SK-N-SH (cell line): ENCODE measurements around the gene MYLK.

Source experiments
- EP300 ChIP-seq, 2 experiments: IDR thresholded peaks; 2 replicates each; pipeline versions ENCODE4 v1.4.0 to v1.6.1; 2012; ENCODE audit warnings: borderline replicate concordance in 1 of 2, low read depth in 1 of 2, low read length in 1 of 2
- FOXM1 ChIP-seq: IDR thresholded peaks from 2 replicates; pipeline ENCODE4 v1.4.0; 2012; ENCODE audit warnings: low read depth, mild to moderate bottlenecking
- NRF1 ChIP-seq: IDR thresholded peaks from 2 replicates; pipeline ENCODE4 v1.6.1; 2012; ENCODE audit warnings: low read depth, mild to moderate bottlenecking, low read length
- TF ChIP-seq, protein P1 (sequence below): fragments of 150-350 bp; IDR thresholded peaks from 2 replicates; pipeline ENCODE4 v1.6.1; 2016; ENCODE audit warnings: mild to moderate bottlenecking, low read depth, low read length
- TF ChIP-seq, protein P2 (sequence below): IDR thresholded peaks from 2 replicates; pipeline ENCODE4 v1.4.0; 2012; ENCODE audit warnings: low read depth, borderline replicate concordance

DNA sequence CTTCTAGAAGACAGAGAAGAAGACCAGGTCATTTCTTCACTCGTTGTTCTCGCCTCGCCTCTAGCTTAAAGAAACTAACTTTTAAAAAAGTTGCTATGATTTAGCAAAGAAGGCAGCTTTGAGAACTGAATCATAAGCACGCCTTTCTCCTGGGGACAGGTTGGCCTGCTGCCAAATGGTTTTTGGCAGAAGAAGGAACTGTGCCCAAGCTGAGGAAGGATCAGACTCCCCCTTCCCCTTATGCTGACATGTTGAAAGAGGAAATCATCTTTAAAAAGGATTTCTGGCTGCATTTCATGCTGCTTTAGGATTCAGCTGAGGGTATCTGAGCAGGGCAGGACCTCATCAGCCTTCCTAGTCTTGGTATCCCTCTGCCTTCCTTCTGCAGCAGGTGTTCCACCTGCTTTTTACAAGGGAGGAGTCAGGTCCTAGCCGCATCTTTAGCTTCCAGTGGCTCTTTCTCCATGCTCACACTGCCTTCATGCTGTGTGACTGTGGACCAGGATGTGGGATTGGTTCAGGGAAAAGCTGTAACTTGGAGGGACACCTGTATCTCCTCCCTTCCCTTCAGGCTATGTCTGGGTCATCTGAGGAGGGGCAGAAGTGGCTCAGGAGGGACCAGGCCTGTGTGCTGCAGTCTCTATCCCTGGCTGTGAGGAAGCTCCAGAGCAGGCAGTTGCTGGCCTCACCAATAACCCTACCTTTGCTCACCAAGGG lies 265.2 kb downstream of the MYLK start:
- no peak for TF ChIP-seq NRF1
- TF ChIP-seq, protein P1, sequence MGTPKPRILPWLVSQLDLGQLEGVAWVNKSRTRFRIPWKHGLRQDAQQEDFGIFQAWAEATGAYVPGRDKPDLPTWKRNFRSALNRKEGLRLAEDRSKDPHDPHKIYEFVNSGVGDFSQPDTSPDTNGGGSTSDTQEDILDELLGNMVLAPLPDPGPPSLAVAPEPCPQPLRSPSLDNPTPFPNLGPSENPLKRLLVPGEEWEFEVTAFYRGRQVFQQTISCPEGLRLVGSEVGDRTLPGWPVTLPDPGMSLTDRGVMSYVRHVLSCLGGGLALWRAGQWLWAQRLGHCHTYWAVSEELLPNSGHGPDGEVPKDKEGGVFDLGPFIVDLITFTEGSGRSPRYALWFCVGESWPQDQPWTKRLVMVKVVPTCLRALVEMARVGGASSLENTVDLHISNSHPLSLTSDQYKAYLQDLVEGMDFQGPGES = no peak
- TF ChIP-seq EP300 (IDR thresholded peaks at IDR 0.05; ENCODE audit: borderline replicate concordance in 1 of 2, low read depth in 1 of 2, low read length in 1 of 2) = no peak
- no peak for TF ChIP-seq FOXM1
- TF ChIP-seq, protein P2, sequence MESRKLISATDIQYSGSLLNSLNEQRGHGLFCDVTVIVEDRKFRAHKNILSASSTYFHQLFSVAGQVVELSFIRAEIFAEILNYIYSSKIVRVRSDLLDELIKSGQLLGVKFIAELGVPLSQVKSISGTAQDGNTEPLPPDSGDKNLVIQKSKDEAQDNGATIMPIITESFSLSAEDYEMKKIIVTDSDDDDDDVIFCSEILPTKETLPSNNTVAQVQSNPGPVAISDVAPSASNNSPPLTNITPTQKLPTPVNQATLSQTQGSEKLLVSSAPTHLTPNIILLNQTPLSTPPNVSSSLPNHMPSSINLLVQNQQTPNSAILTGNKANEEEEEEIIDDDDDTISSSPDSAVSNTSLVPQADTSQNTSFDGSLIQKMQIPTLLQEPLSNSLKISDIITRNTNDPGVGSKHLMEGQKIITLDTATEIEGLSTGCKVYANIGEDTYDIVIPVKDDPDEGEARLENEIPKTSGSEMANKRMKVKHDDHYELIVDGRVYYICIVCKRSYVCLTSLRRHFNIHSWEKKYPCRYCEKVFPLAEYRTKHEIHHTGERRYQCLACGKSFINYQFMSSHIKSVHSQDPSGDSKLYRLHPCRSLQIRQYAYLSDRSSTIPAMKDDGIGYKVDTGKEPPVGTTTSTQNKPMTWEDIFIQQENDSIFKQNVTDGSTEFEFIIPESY = no peak
